RPMI8226 (cell line): ENCODE measurements around the gene SUCLG1.
"Not testable (repeated sequence)": the region's sequence is repeated elsewhere in the genome, so short reads cannot be mapped to it uniquely, and the experiment has no call there.

Source experiments
- DNase-seq: peaks from one replicate; pipeline ENCODE4 v3.0.0-alpha.2; 2015

Gene SUCLG1

GRCh38 chr2:84417453-84418145, 41.5 kb downstream of the SUCLG1 start:
- no peak for DNase-seq

GRCh38 chr2:84409531-84409930, 49.5 kb downstream of the SUCLG1 start:
- no peak for DNase-seq

- not testable (repeated sequence) for DNase-seq
These were observed 57.0 kb downstream of the SUCLG1 start for GRCh38 chr2:84402111-84402510.

GRCh38 chr2:84399839-84400238, 59.2 kb downstream of the SUCLG1 start:
- DNase-seq: not testable (repeated sequence)

GRCh38 chr2:84395820-84396219, 63.3 kb downstream of the SUCLG1 start:
- DNase-seq: no peak

GRCh38 chr2:84394628-84395027, 64.5 kb downstream of the SUCLG1 start:
- DNase-seq: no peak

GRCh38 chr2:84393829-84394228, 65.3 kb downstream of the SUCLG1 start:
- no peak for DNase-seq

GRCh38 chr2:84389794-84390193, 69.3 kb downstream of the SUCLG1 start:
- DNase-seq: no peak

GRCh38 chr2:84388921-84389490, 70.1 kb downstream of the SUCLG1 start:
- DNase-seq: no peak

GRCh38 chr2:84388133-84388532, 70.9 kb downstream of the SUCLG1 start:
- DNase-seq: no peak

- DNase-seq: no peak
These were observed 72.6 kb downstream of the SUCLG1 start for GRCh38 chr2:84386336-84387040.

- no peak for DNase-seq
These were observed 75.8 kb downstream of the SUCLG1 start for GRCh38 chr2:84383271-84383670.

- no peak for DNase-seq
These were observed 78.2 kb downstream of the SUCLG1 start for GRCh38 chr2:84380875-84381274.

GRCh38 chr2:84378960-84379359, 80.1 kb downstream of the SUCLG1 start:
- DNase-seq: no peak

- DNase-seq: no peak
These were observed 84.1 kb downstream of the SUCLG1 start for GRCh38 chr2:84375020-84375419.

GRCh38 chr2:84373866-84374265, 85.2 kb downstream of the SUCLG1 start:
- no peak for DNase-seq
